ENCODE data around the gene PPP1R12C.

PPP1R12C gene

GRCh38 chr19:55088543-55089341 lies 28.7 kb downstream of the PPP1R12C start:
- peak; percentile 72 for DNase-seq

DNA sequence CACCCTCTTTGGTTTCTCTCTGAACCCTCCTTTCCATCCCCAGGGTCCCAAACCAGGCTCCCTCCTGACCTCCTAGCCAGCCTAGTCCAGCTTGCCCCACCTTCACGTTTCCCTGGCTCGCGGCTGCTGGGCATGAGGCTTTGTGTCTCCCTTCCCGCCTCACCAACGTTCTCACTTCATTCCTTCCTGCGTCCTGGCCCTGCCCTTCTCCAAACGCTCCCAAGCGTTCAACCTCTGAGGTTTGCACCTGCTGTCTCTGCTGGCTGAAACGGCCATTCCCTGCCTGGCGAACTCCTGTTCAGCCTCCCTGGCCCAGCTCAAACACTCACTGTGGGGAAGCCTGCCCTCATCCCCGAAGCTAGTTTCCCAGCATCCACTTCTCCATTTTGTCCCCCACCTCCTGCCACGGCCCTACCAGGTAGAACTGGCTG lies 29.4 kb downstream of the PPP1R12C start:
- DNase-seq: no peak

DNA sequence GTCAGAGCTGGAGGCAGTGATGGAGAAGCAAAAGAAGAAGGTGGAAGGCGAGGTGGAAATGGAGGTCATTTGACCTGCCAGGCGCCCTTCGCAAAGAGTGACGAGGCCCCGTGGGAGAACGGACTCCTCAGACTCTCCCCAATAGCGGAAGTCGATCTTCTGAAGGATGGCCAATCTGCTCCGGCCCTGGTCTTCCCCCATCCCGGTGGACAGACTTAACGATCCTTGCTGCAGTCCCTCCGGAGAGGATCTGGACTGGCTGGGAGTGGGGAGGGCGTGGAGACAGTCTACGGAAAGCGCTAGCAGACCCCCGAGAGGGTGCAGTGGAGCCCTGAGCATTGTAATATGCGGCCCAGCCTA lies 29.9 kb downstream of the PPP1R12C start:
- DNase-seq: no peak

DNA sequence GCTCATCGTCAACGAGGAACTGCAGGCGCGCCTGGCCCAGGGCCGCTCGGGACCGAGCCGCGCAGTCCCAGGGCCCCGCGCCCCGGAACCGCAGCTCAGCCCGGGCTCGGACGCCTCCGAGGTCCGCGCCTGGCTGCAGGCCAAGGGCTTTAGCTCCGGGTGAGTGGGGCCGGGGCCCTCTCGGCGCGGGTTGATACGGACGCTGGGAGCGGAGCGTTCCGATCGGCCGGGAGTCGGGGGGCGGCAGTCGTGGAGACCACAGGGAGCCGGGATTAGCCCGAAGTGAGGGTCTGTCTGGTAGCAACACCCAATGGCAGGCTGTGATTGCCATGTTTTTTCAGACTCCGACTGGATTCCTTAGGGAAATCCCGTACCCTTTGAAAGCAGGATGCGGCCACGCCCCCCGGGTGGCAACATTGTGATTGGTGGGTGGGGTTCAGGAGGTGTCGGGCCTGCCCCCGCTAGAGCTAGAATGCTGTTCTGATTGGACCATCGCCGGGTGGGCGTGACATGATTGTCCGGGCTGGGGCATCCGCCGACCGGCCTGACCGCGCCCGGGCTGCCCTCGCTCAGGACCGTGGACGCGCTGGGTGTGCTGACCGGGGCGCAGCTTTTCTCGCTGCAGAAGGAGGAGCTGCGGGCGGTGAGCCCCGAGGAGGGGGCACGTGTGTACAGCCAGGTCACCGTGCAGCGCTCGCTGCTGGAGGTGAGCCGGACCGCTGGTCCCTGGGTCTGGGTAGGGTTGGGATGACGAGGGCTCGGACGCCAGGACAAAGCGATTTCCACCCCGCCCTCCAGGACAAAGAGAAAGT lies 30.5 kb downstream of the PPP1R12C start:
- peak; percentile 49 for DNase-seq

DNA sequence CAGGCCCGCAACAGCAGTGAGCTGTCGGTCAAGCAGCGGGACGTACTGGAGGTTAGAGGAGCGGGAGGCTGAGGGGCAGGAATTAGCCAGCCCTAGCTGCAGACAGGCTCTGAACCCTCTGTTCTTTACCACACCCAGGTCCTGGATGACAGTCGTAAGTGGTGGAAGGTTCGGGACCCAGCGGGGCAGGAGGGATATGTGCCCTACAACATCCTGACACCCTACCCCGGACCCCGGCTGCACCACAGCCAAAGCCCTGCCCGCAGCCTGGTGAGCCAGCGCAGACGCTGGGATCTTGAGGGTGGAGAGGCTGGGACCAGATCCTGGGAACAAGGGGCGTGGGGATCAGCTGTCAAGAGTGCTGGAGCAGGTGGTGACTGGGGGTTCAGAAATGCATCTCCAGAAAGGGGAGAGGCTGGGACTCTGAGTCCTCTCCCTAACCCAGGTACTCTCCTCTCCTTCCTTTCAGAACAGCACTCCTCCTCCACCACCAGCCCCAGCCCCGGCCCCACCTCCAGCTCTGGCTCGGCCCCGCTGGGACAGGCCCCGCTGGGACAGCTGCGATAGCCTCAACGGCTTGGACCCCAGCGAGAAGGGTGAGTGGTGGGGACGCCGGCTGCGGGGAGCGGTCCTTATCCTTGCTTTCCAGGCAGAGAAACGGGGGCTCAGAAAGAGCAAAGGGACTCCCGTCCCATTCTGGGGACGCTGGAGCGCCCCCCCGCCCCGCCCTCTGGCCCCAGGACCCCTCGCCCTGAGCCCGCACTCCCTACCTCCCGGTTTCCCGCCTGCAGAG lies 31.3 kb downstream of the PPP1R12C start:
- DNase-seq: no peak

GRCh38 chr19:55084416-55084815 lies 33.0 kb downstream of the PPP1R12C start:
- no peak for DNase-seq

GRCh38 chr19:55083004-55083850 lies 34.2 kb downstream of the PPP1R12C start:
- no peak for DNase-seq

- DNase-seq: peak; percentile 40
Measured at GRCh38 chr19:55082020-55082851, 35.2 kb downstream of the PPP1R12C start.

DNA sequence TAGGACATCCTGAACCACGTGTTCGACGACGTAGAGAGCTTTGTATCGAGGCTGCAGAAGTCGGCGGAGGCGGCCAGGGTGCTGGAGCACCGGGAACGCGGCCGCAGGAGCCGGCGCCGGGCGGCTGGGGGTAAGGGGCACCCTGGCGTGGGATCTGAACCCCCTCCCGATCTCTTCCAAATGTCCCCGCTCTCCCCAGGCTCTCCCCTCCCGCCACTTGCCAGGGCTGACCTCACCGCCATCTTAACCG lies 35.7 kb downstream of the PPP1R12C start:
- DNase-seq: no peak

GRCh38 chr19:55080968-55081769 lies 36.3 kb downstream of the PPP1R12C start:
- peak; percentile 83 for DNase-seq

DNA sequence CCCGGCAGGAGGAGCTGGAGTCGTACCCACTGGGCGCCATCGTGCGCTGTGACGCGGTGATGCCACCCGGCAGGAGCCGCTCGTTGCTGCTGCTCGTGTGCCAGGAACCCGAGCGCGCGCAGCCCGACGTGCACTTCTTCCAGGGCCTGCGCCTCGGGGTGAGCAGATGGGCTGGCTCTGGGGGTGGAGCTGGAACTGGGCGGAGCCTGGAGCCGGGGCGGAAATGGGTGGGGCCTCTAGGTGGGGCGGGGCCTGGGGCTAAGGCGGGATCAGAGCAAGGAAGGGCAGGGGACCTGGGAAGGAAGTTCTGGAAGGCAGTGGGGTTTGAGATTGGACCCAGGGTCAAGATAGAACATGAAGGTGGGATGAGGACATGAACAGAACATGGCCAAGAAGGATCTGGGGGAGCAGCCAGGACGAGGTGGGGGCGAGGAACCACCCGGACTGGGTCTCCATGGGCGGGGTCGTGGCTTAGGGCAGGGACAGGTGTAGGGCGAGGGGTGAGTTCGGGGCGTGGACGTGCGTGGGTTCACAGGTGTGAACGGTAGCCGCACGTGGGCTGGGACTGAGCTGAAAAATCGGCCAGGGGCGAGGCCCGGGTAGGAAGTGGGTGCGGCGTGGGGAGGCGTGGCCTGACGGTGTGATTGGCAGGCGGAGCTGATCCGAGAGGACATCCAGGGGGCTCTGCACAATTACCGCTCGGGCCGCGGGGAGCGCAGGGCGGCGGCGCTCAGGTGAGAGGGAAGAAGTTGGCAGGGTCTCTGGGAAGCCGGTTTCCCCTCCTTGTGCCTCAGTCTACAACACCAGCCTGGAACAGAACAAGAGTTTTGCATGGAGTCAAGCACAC lies 37.1 kb downstream of the PPP1R12C start:
- peak; percentile 34 for DNase-seq

DNA sequence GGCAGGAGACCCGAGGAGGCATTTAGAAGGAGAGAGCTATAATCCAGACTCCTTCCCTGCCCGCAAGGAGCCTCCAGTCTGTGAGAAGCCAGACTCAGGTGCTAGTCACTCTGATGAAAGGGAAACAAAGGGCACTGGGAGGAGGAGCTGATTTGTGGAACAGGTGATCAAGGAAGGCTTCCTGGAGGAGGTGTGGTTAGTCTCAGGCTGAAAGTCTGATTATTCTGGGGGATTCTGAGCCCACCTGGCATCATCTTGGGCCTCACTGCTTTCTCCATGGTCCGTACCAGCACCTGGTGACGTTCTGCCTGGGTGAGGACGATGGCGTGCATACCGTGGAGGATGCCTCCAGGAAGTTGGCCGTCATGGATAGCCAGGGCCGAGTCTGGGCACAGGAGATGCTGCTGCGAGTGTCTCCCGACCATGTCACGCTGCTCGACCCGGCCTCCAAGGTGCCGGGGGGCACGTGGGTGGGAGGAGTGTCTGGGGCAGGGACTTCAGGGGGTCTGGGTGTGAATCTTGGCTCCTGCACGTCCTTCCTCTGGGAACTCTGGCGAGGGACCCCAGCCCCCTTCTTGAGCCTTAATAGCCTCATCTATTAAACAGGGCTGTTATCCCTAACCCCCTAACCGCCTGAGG lies 37.9 kb downstream of the PPP1R12C start:
- no peak for DNase-seq

DNA sequence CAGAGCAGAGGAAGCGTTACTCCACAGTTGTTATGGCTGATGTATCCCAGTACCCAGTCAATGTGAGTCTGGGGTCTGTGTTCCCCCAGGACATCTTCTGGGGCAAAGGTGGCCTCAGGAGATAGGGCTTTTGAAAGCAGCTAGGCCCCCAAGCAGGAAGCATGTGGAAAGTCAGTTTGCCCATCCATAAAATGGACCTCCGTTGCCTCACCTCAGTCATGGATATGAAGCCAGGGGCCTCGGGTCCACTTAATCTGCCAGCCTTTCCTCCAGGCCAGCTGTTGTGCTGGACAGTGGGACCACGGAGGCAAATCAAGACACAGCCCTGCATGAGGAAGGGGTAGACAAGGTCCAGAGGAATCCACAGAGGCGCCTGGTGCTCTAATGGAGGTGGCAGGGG lies 38.4 kb downstream of the PPP1R12C start:
- no peak for DNase-seq

DNA sequence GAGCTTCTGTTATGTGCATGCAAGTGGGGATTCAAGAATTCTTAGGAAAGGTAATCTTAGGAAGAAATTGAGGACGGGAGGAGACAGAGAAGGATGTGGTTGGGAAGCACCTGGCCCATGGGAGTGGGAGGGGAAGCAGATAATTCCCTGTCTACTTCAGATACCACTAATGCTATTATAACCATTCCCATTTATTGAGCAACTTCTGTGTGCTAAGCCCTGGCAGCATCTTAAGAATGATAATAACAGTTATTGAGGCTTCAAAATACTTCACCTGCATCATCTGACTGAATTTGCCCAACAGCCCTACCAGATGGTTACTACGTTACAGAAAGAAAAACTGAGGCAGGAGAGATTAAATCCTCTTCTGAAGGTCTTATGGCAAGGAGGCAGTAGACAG lies 40.3 kb downstream of the PPP1R12C start:
- DNase-seq: no peak

GRCh38 chr19:55076321-55076720 lies 41.1 kb downstream of the PPP1R12C start:
- no peak for DNase-seq

DNA sequence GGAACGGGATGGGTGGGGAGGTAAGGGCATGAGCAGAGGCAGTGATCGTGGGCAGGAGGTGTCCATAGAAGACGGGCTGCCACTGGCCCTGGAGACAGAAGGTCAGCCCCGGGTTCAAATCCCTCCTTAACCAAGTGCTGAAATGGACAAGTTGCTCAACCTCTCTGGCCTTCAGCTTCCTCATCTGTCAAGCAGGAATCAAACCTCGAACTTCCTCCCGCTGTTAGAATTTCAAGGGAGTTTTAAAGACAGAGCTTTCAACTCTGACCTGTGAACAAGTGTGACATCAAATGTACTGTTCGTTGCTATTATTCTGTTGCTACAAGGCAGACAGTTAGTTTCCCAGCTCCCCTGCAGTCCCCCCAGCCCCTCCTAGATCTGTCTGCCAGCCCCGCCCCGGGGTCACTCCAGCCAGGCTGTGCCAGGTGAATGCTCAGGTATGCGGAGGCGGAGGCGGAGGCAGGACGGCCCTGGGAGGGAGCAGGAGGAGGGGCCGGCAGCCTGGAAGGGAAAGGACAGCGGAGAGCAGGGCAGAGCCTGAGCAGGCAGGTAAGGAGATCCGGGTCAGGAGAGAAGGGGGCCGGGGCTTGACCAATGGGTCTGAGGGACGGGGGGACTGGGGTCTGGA lies 42.0 kb downstream of the PPP1R12C start, which contains the start of gene EPS8L1:
TSS of gene EPS8L1 (plus strand) at position 499 of the 628 bp plus-strand sequence. CDS start 576 bp downstream, outside the sequence.
- no peak for DNase-seq

DNA sequence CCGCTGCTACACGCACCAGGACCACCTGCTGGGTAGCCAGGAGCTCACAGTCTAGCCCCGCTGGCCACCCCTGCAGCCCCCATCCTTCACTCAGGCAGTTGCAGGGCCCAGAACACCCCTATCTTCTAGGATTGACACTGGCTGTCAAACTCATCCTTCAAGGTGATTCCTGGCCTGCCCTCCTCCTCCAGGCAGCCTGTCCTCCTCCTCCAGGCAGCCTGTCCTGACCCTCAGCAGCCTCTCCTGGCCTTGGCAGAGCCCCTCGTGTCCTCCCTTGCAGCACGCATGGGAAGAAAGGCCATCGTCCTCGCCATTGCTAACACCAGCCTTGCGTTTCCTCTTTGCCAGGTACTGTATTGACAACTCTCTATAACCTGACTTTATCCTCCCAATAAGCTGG lies 45.5 kb downstream of the PPP1R12C start:
- DNase-seq: no peak

DNA sequence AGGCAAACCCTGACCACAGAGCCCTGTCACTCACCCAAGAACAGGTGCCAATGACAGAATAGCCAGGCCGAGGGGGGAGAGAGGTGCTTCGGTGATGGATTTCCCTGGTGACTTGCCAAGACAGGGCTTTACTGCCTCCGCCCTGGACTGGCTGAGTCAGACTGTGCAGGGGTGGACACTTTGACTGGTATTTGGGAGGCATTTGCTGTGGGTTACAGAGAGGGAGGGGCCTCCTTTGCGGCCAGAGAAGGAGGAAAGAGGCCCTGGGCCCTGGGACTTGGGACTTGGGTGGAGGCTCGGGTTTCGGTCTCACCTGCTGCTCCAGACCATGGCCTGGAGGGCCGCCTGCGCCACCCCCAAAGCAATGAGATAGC lies 46.3 kb downstream of the PPP1R12C start:
- no peak for DNase-seq

Measured in stimulated activated naive CD4-positive, alpha-beta T cell treated with Interleukin-2 at 50 U/mL for 16 hours (primary cell).